NB4 (cell line): ENCODE results near the gene FAM222A.

Experiments
- CTCF ChIP-seq: IDR thresholded peaks from one replicate; pipeline ENCODE4 v1.5.1; 2012; ENCODE audit warnings: low read depth, low read length
- MAX ChIP-seq: IDR thresholded peaks from 2 replicates; pipeline ENCODE4 v1.6.1; 2011; ENCODE audit warnings: low read depth, low read length
- POLR2A ChIP-seq: IDR thresholded peaks from 2 replicates; pipeline ENCODE4 v1.6.1; 2011; ENCODE audit warnings: mild to moderate bottlenecking; ENCODE audit not compliant: insufficient read length; ENCODE audit errors: extremely low read depth

- no peak for TF ChIP-seq CTCF
- TF ChIP-seq MAX = no peak
- TF ChIP-seq POLR2A = no peak
Measured at GRCh38 chr12:109726106-109726497, 12.5 kb downstream of the FAM222A start.
